DOHH2 (cell line): ENCODE data around the gene CNNM4.

Experiments used
- EZH2phosphoT487 ChIP-seq: fragments of 200-600 bp; sonication (generic); IDR thresholded peaks from 2 replicates; pipeline ENCODE4 v1.6.1; 2017; ENCODE audit warnings: borderline replicate concordance, mild to moderate bottlenecking, antibody characterized with exemption, low read length, moderate library complexity, mixed read lengths
- TF ChIP-seq, protein P1 (sequence below): fragments of 200-600 bp; sonication (generic); IDR thresholded peaks from one replicate; pipeline ENCODE4 v1.5.1; 2014; ENCODE audit warnings: antibody characterized with exemption, mild to moderate bottlenecking, low read depth, low read length; ENCODE audit not compliant: poor library complexity, severe bottlenecking

DNA sequence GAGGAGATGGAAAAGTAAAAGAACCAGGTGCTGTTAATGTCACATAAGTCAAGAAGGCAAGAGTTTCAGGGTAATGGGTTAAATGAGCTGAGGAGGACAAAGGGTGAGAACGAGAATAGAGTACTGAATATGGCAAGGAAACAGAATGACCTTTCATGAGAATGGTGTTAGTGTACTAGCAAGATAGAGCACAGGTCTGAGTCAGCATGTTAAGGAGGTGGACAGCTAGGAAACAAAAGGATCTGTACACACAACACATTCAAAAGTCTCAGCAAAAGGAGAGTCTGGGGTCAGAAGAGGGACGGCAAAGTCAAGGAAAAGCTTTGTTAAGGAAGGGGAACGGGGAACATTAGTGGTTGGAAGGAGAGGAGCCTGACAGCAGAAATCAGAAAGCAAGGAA lies 49.7 kb upstream of the CNNM4 start:
- TF ChIP-seq, protein P1, sequence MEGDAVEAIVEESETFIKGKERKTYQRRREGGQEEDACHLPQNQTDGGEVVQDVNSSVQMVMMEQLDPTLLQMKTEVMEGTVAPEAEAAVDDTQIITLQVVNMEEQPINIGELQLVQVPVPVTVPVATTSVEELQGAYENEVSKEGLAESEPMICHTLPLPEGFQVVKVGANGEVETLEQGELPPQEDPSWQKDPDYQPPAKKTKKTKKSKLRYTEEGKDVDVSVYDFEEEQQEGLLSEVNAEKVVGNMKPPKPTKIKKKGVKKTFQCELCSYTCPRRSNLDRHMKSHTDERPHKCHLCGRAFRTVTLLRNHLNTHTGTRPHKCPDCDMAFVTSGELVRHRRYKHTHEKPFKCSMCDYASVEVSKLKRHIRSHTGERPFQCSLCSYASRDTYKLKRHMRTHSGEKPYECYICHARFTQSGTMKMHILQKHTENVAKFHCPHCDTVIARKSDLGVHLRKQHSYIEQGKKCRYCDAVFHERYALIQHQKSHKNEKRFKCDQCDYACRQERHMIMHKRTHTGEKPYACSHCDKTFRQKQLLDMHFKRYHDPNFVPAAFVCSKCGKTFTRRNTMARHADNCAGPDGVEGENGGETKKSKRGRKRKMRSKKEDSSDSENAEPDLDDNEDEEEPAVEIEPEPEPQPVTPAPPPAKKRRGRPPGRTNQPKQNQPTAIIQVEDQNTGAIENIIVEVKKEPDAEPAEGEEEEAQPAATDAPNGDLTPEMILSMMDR = no peak
- TF ChIP-seq EZH2phosphoT487 = no peak
